HG03280 (cell line): ENCODE data around the gene EGLN3.
"Not testable (repeated sequence)": the region's sequence is repeated elsewhere in the genome, so short reads cannot be mapped to it uniquely, and the experiment has no call there.

Experiments
- ATAC-seq: cut with Tn5 transposase; IDR thresholded peaks from one replicate; pipeline ENCODE4 v1.9.1; 2021; ENCODE audit warnings: mild to moderate bottlenecking, moderate library complexity; ENCODE audit not compliant: unreplicated experiment

EGLN3 gene

DNA sequence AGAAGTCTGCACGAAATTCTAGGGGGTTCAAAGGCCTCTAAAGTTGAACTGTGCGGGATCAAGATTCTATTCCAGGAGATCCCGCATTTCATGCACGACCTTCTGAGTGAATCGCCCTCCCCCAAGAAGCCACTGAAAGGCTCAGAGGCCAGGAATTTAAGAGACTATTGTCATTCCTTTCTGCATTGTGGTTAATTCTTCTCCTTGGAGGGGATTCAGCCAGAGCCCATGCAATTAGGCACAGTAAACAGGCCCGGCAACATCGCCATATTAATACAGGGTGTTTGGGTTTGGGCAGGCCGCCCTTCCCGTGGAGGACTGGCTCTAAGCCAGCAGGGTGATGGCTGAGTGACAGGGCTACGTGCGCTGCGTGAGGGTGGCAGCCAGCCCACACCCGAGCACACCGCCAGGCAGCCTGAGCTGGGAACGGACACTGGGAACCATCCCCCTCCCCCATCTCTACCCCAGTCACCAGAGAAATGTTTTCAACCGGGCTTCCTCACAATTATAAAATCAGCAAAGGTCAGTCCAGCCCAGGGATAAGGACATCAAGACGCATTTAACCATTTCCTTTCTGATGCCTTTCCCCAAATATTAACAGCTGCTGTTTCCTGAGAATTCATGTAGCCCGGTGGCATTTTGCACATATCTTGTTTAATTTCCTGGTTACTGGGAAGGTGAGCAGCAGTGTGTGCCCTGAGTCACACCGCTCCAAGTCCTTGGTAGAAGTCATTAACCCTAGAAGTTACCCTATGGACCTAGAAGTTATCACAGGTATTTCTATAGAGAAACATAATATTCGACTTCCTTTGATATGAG lies 12.5 kb downstream of the EGLN3 start:
- no peak for ATAC-seq

DNA sequence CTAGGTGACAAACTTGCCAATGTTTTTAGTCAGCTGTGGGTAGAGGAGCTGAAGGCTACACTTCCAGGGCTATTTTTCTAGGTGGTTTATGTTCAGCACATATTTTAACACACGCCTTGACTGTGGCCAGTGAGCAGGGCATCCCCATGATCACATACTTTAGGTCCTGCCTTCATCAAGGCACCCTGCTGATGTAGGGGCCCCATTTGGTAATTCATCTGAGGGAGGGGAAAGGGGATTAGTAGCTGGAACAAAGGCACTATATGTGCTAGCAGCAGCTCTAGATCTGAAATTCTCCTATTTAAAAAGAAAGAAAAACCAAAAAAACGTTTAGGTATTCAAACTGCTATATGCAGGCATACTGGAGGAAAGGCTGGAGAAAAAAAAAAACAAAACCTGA lies 14.5 kb downstream of the EGLN3 start:
- ATAC-seq = no peak

GRCh38 chr14:33934938-33935337 lies 15.9 kb downstream of the EGLN3 start:
- ATAC-seq = no peak

GRCh38 chr14:33934043-33934750 lies 16.7 kb downstream of the EGLN3 start:
- ATAC-seq = no peak

- no peak for ATAC-seq
These were observed 17.4 kb downstream of the EGLN3 start for GRCh38 chr14:33933386-33933933.

DNA sequence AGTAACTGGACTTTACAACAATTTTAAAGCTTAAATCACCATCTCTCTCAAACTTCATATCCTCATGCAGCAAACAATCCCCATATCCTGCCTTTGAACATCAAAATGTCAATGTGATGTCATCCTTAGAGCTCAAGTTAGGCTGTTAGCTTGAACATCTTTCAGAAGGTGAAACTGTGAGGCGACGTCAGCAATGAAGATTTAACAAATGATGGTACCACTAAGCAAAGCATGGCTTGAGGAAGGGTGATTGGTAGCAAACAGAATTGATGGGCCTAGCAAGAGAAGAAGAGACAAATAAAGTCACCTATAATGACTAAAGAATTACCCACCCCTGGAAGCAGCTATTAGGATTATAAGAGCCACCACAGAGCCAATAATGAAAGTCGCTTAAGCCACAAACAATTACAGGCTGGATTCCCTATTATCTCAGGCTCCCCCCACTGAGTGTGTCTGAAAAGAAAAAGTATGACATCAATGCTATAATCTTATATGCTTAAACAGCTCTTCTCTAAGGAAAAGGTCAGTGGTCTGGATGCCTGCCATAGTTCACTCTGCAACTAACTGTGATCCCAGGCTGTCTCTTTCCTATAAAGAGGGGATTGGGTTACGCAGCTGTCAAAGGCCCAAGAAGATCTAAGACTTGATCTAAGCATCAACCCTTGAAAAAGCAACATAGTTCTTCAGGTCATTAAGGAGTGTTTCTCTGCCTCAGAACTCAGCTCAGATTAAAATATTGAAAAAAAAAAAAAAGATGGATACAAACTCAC lies 18.1 kb downstream of the EGLN3 start:
- no peak for ATAC-seq

GRCh38 chr14:33932033-33932432 lies 18.8 kb downstream of the EGLN3 start:
- ATAC-seq = no peak

GRCh38 chr14:33931461-33931860 lies 19.4 kb downstream of the EGLN3 start:
- no peak for ATAC-seq

- ATAC-seq = no peak
These were observed 20.4 kb downstream of the EGLN3 start for GRCh38 chr14:33930439-33930838.

DNA sequence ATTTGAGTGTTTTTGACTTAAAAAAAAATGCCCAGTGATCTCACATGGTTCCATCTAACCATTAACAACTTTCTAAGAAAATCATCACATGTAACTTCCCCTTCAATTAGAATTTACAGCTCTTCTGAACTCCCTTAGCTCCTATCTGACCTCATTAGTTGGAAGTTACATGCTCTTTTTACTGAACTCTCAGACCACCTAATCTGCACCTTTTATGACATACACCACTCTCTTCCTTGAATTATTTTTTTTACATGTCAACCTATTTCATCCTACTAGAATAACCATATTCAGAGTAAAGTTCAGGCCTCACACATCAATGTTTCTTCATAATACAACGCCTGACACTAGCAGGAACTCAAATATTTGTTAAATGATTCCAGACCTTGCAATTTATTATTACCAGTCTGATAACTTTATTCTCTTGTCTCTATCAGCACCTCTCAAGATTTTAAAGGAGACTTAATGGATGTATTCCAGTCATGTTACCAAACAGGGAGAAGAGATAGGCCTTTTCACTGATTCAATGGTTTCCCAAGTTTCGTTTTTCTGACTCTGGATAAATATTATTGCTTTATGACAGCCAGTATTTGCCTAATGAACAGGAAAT lies 21.0 kb downstream of the EGLN3 start:
- ATAC-seq = no peak

- ATAC-seq = no peak
These were observed 22.0 kb downstream of the EGLN3 start for GRCh38 chr14:33928895-33929294.

DNA sequence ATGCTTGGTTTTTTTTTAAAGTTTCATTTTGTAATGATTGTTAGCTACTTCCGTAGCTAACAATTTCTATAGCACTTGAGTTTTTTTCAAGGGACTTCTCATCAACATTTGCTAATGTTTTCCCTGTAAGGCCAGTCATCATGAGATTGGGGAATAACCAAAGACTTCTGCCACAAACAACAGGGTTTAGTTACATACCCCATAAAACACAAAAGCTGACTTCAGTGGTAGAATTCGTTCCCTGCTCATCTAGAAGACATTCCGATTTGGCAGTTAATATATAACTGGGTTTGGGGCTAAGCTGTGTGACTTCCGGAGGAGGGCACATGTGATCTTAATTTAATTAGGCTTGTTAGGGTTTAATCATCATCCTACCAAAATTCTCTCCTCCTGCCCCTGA lies 22.9 kb downstream of the EGLN3 start:
- no peak for ATAC-seq

GRCh38 chr14:33926967-33927366 lies 23.9 kb downstream of the EGLN3 start:
- not testable (repeated sequence) for ATAC-seq

- no peak for ATAC-seq
These were observed 24.9 kb downstream of the EGLN3 start for GRCh38 chr14:33925946-33926345.

- ATAC-seq = no peak
These were observed 25.6 kb downstream of the EGLN3 start for GRCh38 chr14:33925235-33925634.

- no peak for ATAC-seq
These were observed 26.2 kb downstream of the EGLN3 start for GRCh38 chr14:33924566-33925100.

DNA sequence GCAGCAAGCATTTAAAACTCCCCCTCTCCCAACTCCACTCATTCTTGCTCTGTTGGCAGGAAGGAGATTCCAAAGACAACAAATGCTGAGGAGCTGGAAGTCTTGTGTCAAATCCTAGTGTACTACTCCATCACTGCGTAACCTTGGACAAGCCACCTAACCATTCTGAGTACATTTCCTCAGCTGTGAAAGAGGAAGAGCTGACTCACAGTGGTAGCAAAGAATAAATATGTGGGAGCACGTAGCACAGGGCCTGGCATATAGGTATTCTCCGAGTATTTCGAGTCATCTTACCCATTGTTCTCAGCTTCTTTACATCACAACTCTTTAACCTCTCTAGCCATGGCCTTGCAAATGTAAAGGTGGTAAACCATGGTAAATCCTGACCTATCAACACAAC lies 28.7 kb downstream of the EGLN3 start:
- no peak for ATAC-seq

- ATAC-seq = no peak
These were observed 32.6 kb downstream of the EGLN3 start for GRCh38 chr14:33918256-33918655.

DNA sequence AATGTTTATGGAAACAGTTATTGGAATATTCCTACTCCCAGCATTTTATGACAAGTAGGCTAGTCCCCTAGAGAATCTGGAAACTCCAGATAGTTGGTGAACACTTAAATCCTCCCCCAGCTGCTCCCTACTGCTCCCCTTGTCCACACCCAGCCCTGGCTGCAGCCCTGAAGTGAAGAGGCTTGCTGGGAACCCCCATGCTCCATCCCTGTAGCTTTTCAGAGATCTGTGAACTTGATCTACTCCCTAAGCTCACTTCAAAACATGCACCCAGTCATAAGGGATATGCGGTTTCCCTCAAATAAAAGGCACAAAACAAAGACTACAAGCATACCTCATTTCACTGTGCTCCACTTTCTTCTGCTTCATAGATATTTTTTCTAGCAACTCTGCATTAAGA lies 33.2 kb downstream of the EGLN3 start:
- no peak for ATAC-seq

GRCh38 chr14:33916663-33917565 lies 34.0 kb downstream of the EGLN3 start:
- ATAC-seq = no peak
